ENCODE results near the gene OCA2. TPM values are rescaled to one million over a fixed set of nuclear protein-coding genes. Genes with fewer than 3 reads are reported as not detected.

The OCA2 gene
- polyA plus RNA-seq, 3 donors from 2014 or later = 0.50 TPM; not detected in 2

- no peaks in the 10 kb centered on the region for H3K4me1 Mint-ChIP-seq
These were observed 255.0 kb downstream of the OCA2 start for GRCh38 chr15:27844018-27844666.

GRCh38 chr15:27843146-27843545, 256.0 kb downstream of the OCA2 start:
- no peak overlapping the region for H3K4me3 Mint-ChIP-seq
- peaks cover 0 to 4% (median 0%) of the 10 kb centered on the region in 3 donors for H3K36me3 Mint-ChIP-seq
- no peak for DNase-seq
- no peaks in the 10 kb centered on the region for H3K27me3 Mint-ChIP-seq (ENCODE audit: low read depth in 3 of 3)
- H3K27ac Mint-ChIP-seq = no peak overlapping the region
- no peaks in the 10 kb centered on the region for H3K4me1 Mint-ChIP-seq
- H3K9me3 Mint-ChIP-seq = peaks cover 0 to 9% (median 5%) of the 10 kb centered on the region in 6 donors

More at GRCh38 chr15:27844018-27844666, 255.0 kb downstream of the OCA2 start:
- DNase-seq = no peak
- no peak overlapping the region for H3K27ac Mint-ChIP-seq
- no peaks in the 10 kb centered on the region for H3K27me3 Mint-ChIP-seq (ENCODE audit: low read depth in 3 of 3)
- H3K9me3 Mint-ChIP-seq = peaks cover under 1 to 9% (median 5%) of the 10 kb centered on the region in 6 donors
- H3K4me3 Mint-ChIP-seq = no peak overlapping the region
- H3K36me3 Mint-ChIP-seq = peaks cover 0 to 4% (median 0%) of the 10 kb centered on the region in 3 donors

GRCh38 chr15:27842526-27842925, 256.6 kb downstream of the OCA2 start:
- Mint-ChIP-seq H3K4me3 (no peak overlapping the region), H3K36me3 (peaks cover 0 to 4% (median 0%) of the 10 kb centered on the region in 3 donors), H3K9me3 (peaks cover 0 to 9% (median 5%) of the 10 kb centered on the region in 6 donors), H3K27me3 (ENCODE audit: low read depth in 3 of 3) (peaks cover 0 to under 1% (median 0%) of the 10 kb centered on the region in 3 donors), H3K27ac (no peak overlapping the region), H3K4me1 (no peaks in the 10 kb centered on the region)
- DNase-seq = no peak

GRCh38 chr15:27835233-27835939, 263.7 kb downstream of the OCA2 start:
- DNase-seq = no peak
- no peaks in the 10 kb centered on the region for H3K4me1 Mint-ChIP-seq
- H3K27ac Mint-ChIP-seq = no peak overlapping the region
- H3K36me3 Mint-ChIP-seq = no peaks in the 10 kb centered on the region
- H3K9me3 Mint-ChIP-seq = peaks cover 0 to 10% (median 2%) of the 10 kb centered on the region in 6 donors
- peaks cover 0 to 4% (median 2%) of the 10 kb centered on the region in 3 donors for H3K27me3 Mint-ChIP-seq (ENCODE audit: low read depth in 3 of 3)
- no peak overlapping the region for H3K4me3 Mint-ChIP-seq

- H3K27me3 Mint-ChIP-seq (ENCODE audit: low read depth in 3 of 3) = peaks cover 0 to 4% (median 2%) of the 10 kb centered on the region in 3 donors
- no peaks in the 10 kb centered on the region for H3K36me3 Mint-ChIP-seq
- no peaks in the 10 kb centered on the region for H3K4me1 Mint-ChIP-seq
- H3K9me3 Mint-ChIP-seq = peaks cover 0 to 11% (median 2%) of the 10 kb centered on the region in 6 donors
- H3K27ac Mint-ChIP-seq = no peak overlapping the region
- no peak for DNase-seq
- no peak overlapping the region for H3K4me3 Mint-ChIP-seq
These were observed 264.4 kb downstream of the OCA2 start for GRCh38 chr15:27834684-27835083.

GRCh38 chr15:27833974-27834373, 265.1 kb downstream of the OCA2 start:
- Mint-ChIP-seq H3K4me3 (no peak overlapping the region), H3K27me3 (ENCODE audit: low read depth in 3 of 3) (peaks cover 0 to 4% (median 2%) of the 10 kb centered on the region in 3 donors), H3K4me1 (no peaks in the 10 kb centered on the region), H3K27ac (no peak overlapping the region), H3K36me3 (no peaks in the 10 kb centered on the region), H3K9me3 (peaks cover 0 to 14% (median 3%) of the 10 kb centered on the region in 6 donors)
- DNase-seq = no peak

GRCh38 chr15:27833178-27833577, 265.9 kb downstream of the OCA2 start:
- no peak overlapping the region for H3K4me3 Mint-ChIP-seq
- H3K27me3 Mint-ChIP-seq (ENCODE audit: low read depth in 3 of 3) = peaks cover 0 to 4% (median 2%) of the 10 kb centered on the region in 3 donors
- no peaks in the 10 kb centered on the region for H3K36me3 Mint-ChIP-seq
- H3K9me3 Mint-ChIP-seq = peaks cover 0 to 11% (median 3%) of the 10 kb centered on the region in 6 donors
- DNase-seq = no peak
- no peaks in the 10 kb centered on the region for H3K4me1 Mint-ChIP-seq
- no peak overlapping the region for H3K27ac Mint-ChIP-seq

- H3K27me3 Mint-ChIP-seq (ENCODE audit: low read depth in 3 of 3) = peaks cover 0 to 4% (median 0%) of the 10 kb centered on the region in 3 donors
- H3K27ac Mint-ChIP-seq = no peak overlapping the region
- no peak overlapping the region for H3K4me3 Mint-ChIP-seq
- peaks cover 0 to 10% (median 3%) of the 10 kb centered on the region in 6 donors for H3K9me3 Mint-ChIP-seq
- no peaks in the 10 kb centered on the region for H3K36me3 Mint-ChIP-seq
- H3K4me1 Mint-ChIP-seq = no peaks in the 10 kb centered on the region
- no peak for DNase-seq
These were observed 266.9 kb downstream of the OCA2 start for GRCh38 chr15:27832237-27832596.

- peaks cover 0 to 10% (median 3%) of the 10 kb centered on the region in 6 donors for H3K9me3 Mint-ChIP-seq
- no peak overlapping the region for H3K27ac Mint-ChIP-seq
- no peaks in the 10 kb centered on the region for H3K4me1 Mint-ChIP-seq
- H3K4me3 Mint-ChIP-seq = no peak overlapping the region
- no peaks in the 10 kb centered on the region for H3K36me3 Mint-ChIP-seq
- peaks cover 0 to 4% (median 2%) of the 10 kb centered on the region in 3 donors for H3K27me3 Mint-ChIP-seq (ENCODE audit: low read depth in 3 of 3)
- no peak for DNase-seq
These were observed 267.5 kb downstream of the OCA2 start for GRCh38 chr15:27831384-27832236.

GRCh38 chr15:27828746-27829145, 270.4 kb downstream of the OCA2 start:
- DNase-seq = no peak
- peaks cover 0 to 2% (median 2%) of the 10 kb centered on the region in 3 donors for H3K27me3 Mint-ChIP-seq (ENCODE audit: low read depth in 3 of 3)
- peaks cover 0 to 6% (median 1%) of the 10 kb centered on the region in 6 donors for H3K9me3 Mint-ChIP-seq
- H3K27ac Mint-ChIP-seq = no peak overlapping the region
- H3K36me3 Mint-ChIP-seq = no peaks in the 10 kb centered on the region
- no peaks in the 10 kb centered on the region for H3K4me1 Mint-ChIP-seq
- no peak overlapping the region for H3K4me3 Mint-ChIP-seq

GRCh38 chr15:27826902-27827714, 272.0 kb downstream of the OCA2 start:
- no peak for DNase-seq
- Mint-ChIP-seq H3K9me3 (peaks cover 0 to 6% (median under 1%) of the 10 kb centered on the region in 6 donors), H3K4me1 (no peaks in the 10 kb centered on the region), H3K36me3 (no peaks in the 10 kb centered on the region), H3K4me3 (no peak overlapping the region), H3K27ac (no peak overlapping the region), H3K27me3 (ENCODE audit: low read depth in 3 of 3) (peaks cover 0 to 2% (median 2%) of the 10 kb centered on the region in 3 donors)

GRCh38 chr15:27826411-27826810, 272.7 kb downstream of the OCA2 start:
- DNase-seq = no peak
- Mint-ChIP-seq H3K4me1 (no peaks in the 10 kb centered on the region), H3K36me3 (no peaks in the 10 kb centered on the region), H3K4me3 (no peak overlapping the region), H3K9me3 (peaks cover 0 to 4% (median 0%) of the 10 kb centered on the region in 6 donors), H3K27me3 (ENCODE audit: low read depth in 3 of 3) (peaks cover 0 to 2% (median 0%) of the 10 kb centered on the region in 3 donors), H3K27ac (no peak overlapping the region)

- Mint-ChIP-seq H3K36me3 (no peaks in the 10 kb centered on the region), H3K27ac (no peak overlapping the region), H3K4me1 (no peaks in the 10 kb centered on the region), H3K27me3 (ENCODE audit: low read depth in 3 of 3) (peaks cover 0 to 3% (median 0%) of the 10 kb centered on the region in 3 donors), H3K4me3 (no peak overlapping the region), H3K9me3 (peaks cover 0 to 6% (median 1%) of the 10 kb centered on the region in 6 donors)
- DNase-seq = no peak
These were observed 274.2 kb downstream of the OCA2 start for GRCh38 chr15:27824841-27825422.
